Right cardiac atrium (tissue), 5 donors: Measurements from ENCODE around the gene PIGH. TPM values are rescaled to one million over a fixed set of nuclear protein-coding genes. Genes with fewer than 3 reads are reported as not detected.

ENCODE experiments used
- ATAC-seq, 2 donors: fragments of 200-7000 bp; cut with Tn5 transposase; one replicate each; pipeline versions ENCODE4 v1.8.0 to v1.9.1; 2020; ENCODE audit warnings: moderate library complexity in 2 of 2, mild to moderate bottlenecking in 1 of 2
- DNase-seq, 3 donors: peaks; one replicate each; pipeline ENCODE4 v3.0.0-alpha.2; 2020
- H3K27ac ChIP-seq: one replicate; pipeline ENCODE4 v1.5.1; 2013; ENCODE audit warnings: mild to moderate bottlenecking, low read length, control low read depth, moderate library complexity
- H3K27me3 ChIP-seq: one replicate; pipeline ENCODE4 v1.6.1; 2013; ENCODE audit not compliant: control insufficient read depth, insufficient read depth
- H3K4me1 ChIP-seq: one replicate; pipeline ENCODE4 v1.6.1; 2013; ENCODE audit warnings: low read length; ENCODE audit not compliant: control insufficient read depth, insufficient read depth
- H3K4me3 ChIP-seq: one replicate; pipeline ENCODE4 v1.5.1; 2013; ENCODE audit warnings: low read length, control low read depth
- H3K9me3 ChIP-seq: one replicate; pipeline ENCODE4 v1.6.1; 2013; ENCODE audit warnings: low read length; ENCODE audit not compliant: control insufficient read depth
- whole genome bisulfite sequencing: extraction: QIAGEN DNeasy Blood & Tissue Kit; methylation state at CpG from one replicate; pipeline ENCODE4 v1.1.7; 2013; 5-methylcytosine and 5-hydroxymethylcytosine counted together
- intact Hi-C, 4 donors: fragments of 100-400 bp; cut with DNase I; formaldehyde crosslinking; loops; one replicate each; pipeline versions ENCODE4 v1.11.0 to v1.14.0; 2022 to 2023
- polyA plus RNA-seq: library from polyadenylated mRNA; stranded (reverse); fragments of 200-250 nt; gene quantifications from one replicate; pipeline ENCODE4 v1.2.3, GENCODE V29; 2013
- total RNA-seq, 4 donors: library from RNA; stranded (reverse); fragmentation: NEBNext Ultra II Directional; extraction: Animal tissue kit (Norgen Biotek cat#: 25700); gene quantifications; one replicate each; pipeline ENCODE4 v1.2.1, GENCODE V29; 2021
- donor health status: healthy with polysubstance abuse.
- donor health status: DM: no; HTN: yes; CAD: no.
- donor health status: DM: no; HTN: no; CAD: no.
- donor health status: DM: no; HTN: yes; CAD: no; lungs with severe emphysema.
- donor health status: DM: yes; HTN: yes; CAD: no.

The PIGH gene
- total and polyA plus RNA-seq, 5 donors: 13.1 to 15.4 (median 13.6) TPM

- Histone ChIP-seq H3K27me3 (no peaks in the 10 kb centered on the region), H3K4me1 (no peaks in the 10 kb centered on the region), H3K4me3 (no peak overlapping the region), H3K9me3 (no peaks in the 10 kb centered on the region), H3K27ac (no peak overlapping the region)
- 72% methylated on average over 9 of the region's 9 CpGs for WGBS
- DNase-seq (no peak), ATAC-seq (no peak)
- intact Hi-C loops: loop anchor here in 1 of 4 donors (10.0 kb wide), 1 partner anchor 51 kb away; no protein-coding TSS in a partner anchor
Measured at GRCh38 chr14:67575684-67576083, 24.4 kb downstream of the PIGH start.

GRCh38 chr14:67574806-67575205 lies 25.3 kb downstream of the PIGH start:
- Histone ChIP-seq H3K4me3 (no peak overlapping the region), H3K9me3 (no peaks in the 10 kb centered on the region), H3K27me3 (no peaks in the 10 kb centered on the region), H3K27ac (no peak overlapping the region), H3K4me1 (no peaks in the 10 kb centered on the region)
- ATAC-seq (no peak), DNase-seq (no peak)
- WGBS: 86% methylated on average over 7 of the region's 7 CpGs
- intact Hi-C loops: loop anchor here in 2 of 4 donors (5.0 to 10.0 kb wide), 2 partner anchors 50 to 143 kb away; no protein-coding TSS in a partner anchor

- DNase-seq: no peak
- WGBS: 90% methylated on average over 14 of the region's 14 CpGs
- H3K27ac ChIP-seq: no peak overlapping the region
- H3K4me3 ChIP-seq: no peak overlapping the region
- intact Hi-C loops: loop anchor here in 2 of 4 donors (5.0 to 10.0 kb wide), 2 partner anchors 49 to 142 kb away; no protein-coding TSS in a partner anchor
- H3K9me3 ChIP-seq: no peaks in the 10 kb centered on the region
- H3K4me1 ChIP-seq: no peaks in the 10 kb centered on the region
- no peak for ATAC-seq
- no peaks in the 10 kb centered on the region for H3K27me3 ChIP-seq
Measured at GRCh38 chr14:67574156-67574555, 25.9 kb downstream of the PIGH start.

GRCh38 chr14:67573228-67574010 lies 26.6 kb downstream of the PIGH start:
- H3K4me3 ChIP-seq: no peak overlapping the region
- WGBS: 80% methylated on average over 15 of the region's 15 CpGs
- no peaks in the 10 kb centered on the region for H3K9me3 ChIP-seq
- H3K4me1 ChIP-seq: no peaks in the 10 kb centered on the region
- intact Hi-C loops: loop anchor here in 2 of 4 donors (5.0 to 10.0 kb wide), 2 partner anchors 49 to 141 kb away; no protein-coding TSS in a partner anchor
- no peak overlapping the region for H3K27ac ChIP-seq
- no peaks in the 10 kb centered on the region for H3K27me3 ChIP-seq
- ATAC-seq (no peak), DNase-seq (peak in 1 of 3 donors; percentile 42)

- intact Hi-C loops: loop anchor here in 2 of 4 donors (5.0 to 10.0 kb wide), 2 partner anchors 48 to 140 kb away; no protein-coding TSS in a partner anchor
- Histone ChIP-seq H3K4me1 (no peaks in the 10 kb centered on the region), H3K27me3 (no peaks in the 10 kb centered on the region), H3K4me3 (no peak overlapping the region), H3K27ac (no peak overlapping the region), H3K9me3 (no peaks in the 10 kb centered on the region)
- ATAC-seq (no peak), DNase-seq (no peak)
- 85% methylated on average over 5 of the region's 5 CpGs for WGBS
Measured at GRCh38 chr14:67572608-67573007, 27.5 kb downstream of the PIGH start.

- ATAC-seq: peak in 1 of 2 donors; percentile 7
- Histone ChIP-seq H3K9me3 (no peaks in the 10 kb centered on the region), H3K27ac (no peak overlapping the region), H3K4me1 (no peaks in the 10 kb centered on the region), H3K27me3 (no peaks in the 10 kb centered on the region), H3K4me3 (no peak overlapping the region)
- peak in 1 of 3 donors; percentile 63 for DNase-seq
- WGBS: 85% methylated on average over 19 of the region's 19 CpGs
- intact Hi-C loops: loop anchor here (1.0 to 10.0 kb wide), 4 partner anchors 47 to 145 kb away; no protein-coding TSS in a partner anchor
Measured at GRCh38 chr14:67571991-67572323, 28.1 kb downstream of the PIGH start.

GRCh38 chr14:67571275-67571990 lies 28.6 kb downstream of the PIGH start:
- H3K4me3 ChIP-seq: no peak overlapping the region
- WGBS: 38% methylated on average over 14 of the region's 14 CpGs
- DNase-seq (peak; percentile 66 to 87 (median 82)), ATAC-seq (peak; percentile 74 to 81)
- no peak overlapping the region for H3K27ac ChIP-seq
- no peaks in the 10 kb centered on the region for H3K9me3 ChIP-seq
- intact Hi-C loops: loop anchor here (1.0 to 10.0 kb wide), 4 partner anchors 47 to 145 kb away; no protein-coding TSS in a partner anchor
- no peaks in the 10 kb centered on the region for H3K27me3 ChIP-seq
- no peaks in the 10 kb centered on the region for H3K4me1 ChIP-seq

GRCh38 chr14:67570453-67570852 lies 29.6 kb downstream of the PIGH start:
- no peak overlapping the region for H3K27ac ChIP-seq
- intact Hi-C loops: loop anchor here in 3 of 4 donors (2.0 to 10.0 kb wide), 3 partner anchors 46 to 144 kb away; no protein-coding TSS in a partner anchor
- WGBS: 86% methylated on average over 7 of the region's 7 CpGs
- H3K4me1 ChIP-seq: no peaks in the 10 kb centered on the region
- H3K4me3 ChIP-seq: no peak overlapping the region
- DNase-seq (no peak), ATAC-seq (no peak)
- no peaks in the 10 kb centered on the region for H3K27me3 ChIP-seq
- H3K9me3 ChIP-seq: no peaks in the 10 kb centered on the region

GRCh38 chr14:67569651-67570290 lies 30.3 kb downstream of the PIGH start:
- Histone ChIP-seq H3K27me3 (no peaks in the 10 kb centered on the region), H3K4me3 (no peak overlapping the region), H3K27ac (no peak overlapping the region), H3K4me1 (no peaks in the 10 kb centered on the region), H3K9me3 (no peaks in the 10 kb centered on the region)
- WGBS: 79% methylated on average over 4 of the region's 4 CpGs
- intact Hi-C loops: loop anchor here (2.0 to 10.0 kb wide), 6 partner anchors 37 to 143 kb away; partner anchors contain the start of gene PLEKHH1 (in 1 of the 4)
- DNase-seq (no peak), ATAC-seq (no peak)

- H3K9me3 ChIP-seq: no peaks in the 10 kb centered on the region
- DNase-seq: no peak
- no peaks in the 10 kb centered on the region for H3K27me3 ChIP-seq
- ATAC-seq: no peak
- H3K27ac ChIP-seq: no peak overlapping the region
- intact Hi-C loops: loop anchor here in 3 of 4 donors (5.0 kb wide), 3 partner anchors 37 to 142 kb away; partner anchors contain the start of gene PLEKHH1 (in 1 of the 3)
- no peaks in the 10 kb centered on the region for H3K4me1 ChIP-seq
- H3K4me3 ChIP-seq: no peak overlapping the region
- WGBS: 76% methylated on average over 11 of the region's 11 CpGs
Measured at GRCh38 chr14:67569011-67569650, 30.9 kb downstream of the PIGH start.
